Duodenal mucosa (tissue), 2 donors: ENCODE results near the gene UBE3A.

Experiments used
- H3K27ac ChIP-seq: one replicate; pipeline ENCODE4 v1.7.0; 2013; ENCODE audit warnings: low read depth, low read length
- H3K27me3 ChIP-seq, 2 donors: one replicate each; pipeline ENCODE4 v1.7.0; 2013; ENCODE audit warnings: low read length in 2 of 2, control low read depth in 1 of 2; ENCODE audit not compliant: insufficient read depth in 2 of 2, control insufficient read depth in 1 of 2
- H3K36me3 ChIP-seq, 2 donors: one replicate each; pipeline ENCODE4 v1.7.0; 2013; ENCODE audit warnings: low read length in 2 of 2, control low read depth in 1 of 2; ENCODE audit not compliant: insufficient read depth in 2 of 2, control insufficient read depth in 1 of 2
- H3K4me1 ChIP-seq, 2 donors: one replicate each; pipeline ENCODE4 v1.7.0; 2013; ENCODE audit warnings: low read length in 2 of 2, control low read depth in 1 of 2; ENCODE audit not compliant: insufficient read depth in 2 of 2, control insufficient read depth in 1 of 2
- H3K4me3 ChIP-seq, 2 donors: one replicate each; pipeline ENCODE4 v1.7.0; 2013; ENCODE audit warnings: low read length in 2 of 2, low read depth in 1 of 2
- H3K9ac ChIP-seq, 2 donors: one replicate each; pipeline ENCODE4 v1.7.0; 2013; ENCODE audit warnings: low read length in 2 of 2, low read depth in 1 of 2
- H3K9me3 ChIP-seq, 2 donors: one replicate each; pipeline ENCODE4 v1.7.0; 2013; ENCODE audit warnings: low read length in 2 of 2, control low read depth in 1 of 2; ENCODE audit not compliant: control insufficient read depth in 1 of 2

Gene UBE3A

GRCh38 chr15:25345943-25346342 lies 92.9 kb downstream of the UBE3A start:
- H3K9ac ChIP-seq: no peak overlapping the region
- H3K36me3 ChIP-seq: peaks cover 12 to 26% of the 10 kb centered on the region in 2 donors
- no peaks in the 10 kb centered on the region for H3K27me3 ChIP-seq
- H3K27ac ChIP-seq: no peak overlapping the region
- H3K4me1 ChIP-seq: no peaks in the 10 kb centered on the region
- peaks cover 2 to 5% of the 10 kb centered on the region in 2 donors for H3K9me3 ChIP-seq
- no peak overlapping the region for H3K4me3 ChIP-seq

GRCh38 chr15:25342629-25343028 lies 96.2 kb downstream of the UBE3A start:
- Histone ChIP-seq H3K27ac (no peak overlapping the region), H3K9ac (no peak overlapping the region), H3K4me3 (no peak overlapping the region), H3K36me3 (peaks cover 14 to 42% of the 10 kb centered on the region in 2 donors), H3K9me3 (peaks cover 0 to 2% of the 10 kb centered on the region in 2 donors), H3K27me3 (no peaks in the 10 kb centered on the region), H3K4me1 (no peaks in the 10 kb centered on the region)

GRCh38 chr15:25339431-25339830 lies 99.4 kb downstream of the UBE3A start:
- H3K36me3 ChIP-seq: peaks cover 35 to 61% of the 10 kb centered on the region in 2 donors
- no peak overlapping the region for H3K27ac ChIP-seq
- H3K9ac ChIP-seq: no peak overlapping the region
- H3K9me3 ChIP-seq: peaks cover 3 to 5% of the 10 kb centered on the region in 2 donors
- no peak overlapping the region for H3K4me3 ChIP-seq
- H3K27me3 ChIP-seq: no peaks in the 10 kb centered on the region
- H3K4me1 ChIP-seq: no peaks in the 10 kb centered on the region

DNA sequence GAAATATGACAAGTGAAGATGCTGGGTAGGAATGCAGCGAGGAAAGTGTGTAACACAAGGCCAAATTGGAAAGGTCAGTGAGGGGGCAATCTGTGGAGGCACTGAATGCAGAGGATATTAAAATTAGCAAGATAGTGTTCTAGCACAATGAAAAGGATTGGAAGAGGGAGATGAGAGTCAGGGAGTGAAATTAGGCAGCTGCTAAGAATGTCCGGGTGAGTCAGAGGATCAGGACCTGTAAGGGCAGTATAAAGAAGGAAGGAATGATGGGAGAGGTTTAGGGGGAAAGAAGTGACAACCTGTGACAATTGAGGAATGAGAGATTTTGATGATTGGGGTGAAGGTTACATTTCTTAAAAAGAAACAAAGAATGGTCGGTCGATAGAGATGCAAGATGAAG lies 103.5 kb downstream of the UBE3A start:
- H3K27ac ChIP-seq: no peak overlapping the region
- H3K9me3 ChIP-seq: peaks cover 5 to 6% of the 10 kb centered on the region in 2 donors
- H3K9ac ChIP-seq: no peak overlapping the region
- peaks cover 29 to 52% of the 10 kb centered on the region in 2 donors for H3K36me3 ChIP-seq
- no peak overlapping the region for H3K4me3 ChIP-seq
- H3K27me3 ChIP-seq: no peaks in the 10 kb centered on the region
- peaks cover 0 to 12% of the 10 kb centered on the region in 2 donors for H3K4me1 ChIP-seq

- Histone ChIP-seq H3K9ac (no peak overlapping the region), H3K4me3 (no peak overlapping the region), H3K27me3 (no peaks in the 10 kb centered on the region), H3K27ac (no peak overlapping the region), H3K9me3 (peaks cover 5 to 6% of the 10 kb centered on the region in 2 donors), H3K4me1 (peaks cover 0 to 13% of the 10 kb centered on the region in 2 donors), H3K36me3 (peaks cover 22 to 34% of the 10 kb centered on the region in 2 donors)
Observed at GRCh38 chr15:25333049-25333448, 105.8 kb downstream of the UBE3A start.

GRCh38 chr15:25332306-25332705 lies 106.5 kb downstream of the UBE3A start:
- Histone ChIP-seq H3K4me3 (no peak overlapping the region), H3K4me1 (peaks cover 0 to 17% of the 10 kb centered on the region in 2 donors), H3K27me3 (no peaks in the 10 kb centered on the region), H3K9me3 (peaks cover 5 to 6% of the 10 kb centered on the region in 2 donors), H3K9ac (no peak overlapping the region), H3K36me3 (peaks cover 22 to 26% of the 10 kb centered on the region in 2 donors), H3K27ac (no peak overlapping the region)

DNA sequence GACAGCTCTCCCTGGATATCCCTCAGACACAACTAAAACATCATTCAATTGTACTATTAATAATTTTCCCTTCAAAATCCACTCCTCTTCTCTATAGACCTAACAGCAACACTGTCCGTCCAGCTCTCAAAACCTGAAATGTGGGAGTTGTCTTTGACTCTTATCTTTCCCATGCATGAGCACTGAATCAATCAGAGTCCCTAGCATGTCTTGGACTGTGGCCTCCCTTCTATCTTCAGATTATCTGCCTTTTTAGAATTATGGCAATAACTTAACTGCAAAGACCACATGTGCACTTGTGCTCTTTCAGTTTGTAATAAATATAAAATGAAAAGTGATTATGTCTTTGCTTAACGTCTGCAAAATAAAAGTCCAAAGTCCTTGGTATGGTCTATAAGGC lies 107.0 kb downstream of the UBE3A start:
- Histone ChIP-seq H3K4me3 (no peak overlapping the region), H3K27me3 (no peaks in the 10 kb centered on the region), H3K36me3 (peaks cover 20 to 22% of the 10 kb centered on the region in 2 donors), H3K4me1 (peaks cover 0 to 17% of the 10 kb centered on the region in 2 donors), H3K27ac (no peak overlapping the region), H3K9ac (no peak overlapping the region), H3K9me3 (peaks cover 5 to 6% of the 10 kb centered on the region in 2 donors)

DNA sequence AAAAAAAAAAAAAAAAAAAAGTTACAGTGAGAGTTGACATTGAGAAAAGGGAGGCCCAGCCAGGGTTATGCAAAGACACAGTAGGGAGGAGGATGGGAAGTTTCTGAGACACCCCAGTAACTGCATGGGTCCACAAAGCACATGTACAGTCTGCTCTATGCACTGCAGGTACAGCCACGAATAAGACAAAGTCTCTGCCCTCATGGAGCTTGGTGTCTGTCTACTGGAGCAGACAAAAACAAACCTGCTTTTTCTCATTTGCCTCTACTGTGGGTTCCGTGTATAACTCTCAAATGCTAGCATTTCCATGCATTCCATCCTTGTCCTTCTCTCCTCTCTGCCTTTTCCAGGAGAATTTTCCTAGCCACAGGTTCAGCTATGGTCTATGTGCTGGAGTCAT lies 107.4 kb downstream of the UBE3A start:
- Histone ChIP-seq H3K9me3 (peaks cover 5 to 6% of the 10 kb centered on the region in 2 donors), H3K27me3 (no peaks in the 10 kb centered on the region), H3K36me3 (peaks cover 18% of the 10 kb centered on the region in 2 donors), H3K4me3 (no peak overlapping the region), H3K4me1 (peaks cover 0 to 17% of the 10 kb centered on the region in 2 donors), H3K27ac (no peak overlapping the region), H3K9ac (no peak overlapping the region)

DNA sequence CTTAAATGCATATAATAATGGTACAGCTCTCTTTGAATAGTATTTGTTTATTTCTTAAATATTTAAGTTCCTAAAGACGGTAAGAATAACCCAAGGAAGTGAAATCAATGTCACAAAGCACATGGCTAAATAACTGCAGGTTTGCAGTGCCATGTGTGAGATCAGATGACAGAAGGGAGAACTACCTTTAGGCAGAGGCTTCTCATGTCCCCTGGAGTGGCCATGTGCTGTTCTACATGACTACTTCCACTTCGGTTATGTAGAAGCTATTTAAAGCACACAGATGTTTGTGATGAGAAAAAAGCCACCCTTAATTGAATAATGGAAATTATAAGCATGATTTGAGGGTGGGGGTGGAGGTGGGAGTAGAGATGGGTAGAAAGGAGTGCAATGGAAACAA lies 109.1 kb downstream of the UBE3A start:
- no peaks in the 10 kb centered on the region for H3K27me3 ChIP-seq
- no peak overlapping the region for H3K9ac ChIP-seq
- H3K27ac ChIP-seq: no peak overlapping the region
- H3K4me1 ChIP-seq: peaks cover 0 to 17% of the 10 kb centered on the region in 2 donors
- H3K4me3 ChIP-seq: no peak overlapping the region
- H3K9me3 ChIP-seq: peaks cover 0 to 5% of the 10 kb centered on the region in 2 donors
- peaks cover 1 to 3% of the 10 kb centered on the region in 2 donors for H3K36me3 ChIP-seq

- Histone ChIP-seq H3K9ac (no peak overlapping the region), H3K27ac (no peak overlapping the region), H3K36me3 (no peaks in the 10 kb centered on the region), H3K4me3 (no peak overlapping the region), H3K9me3 (peaks cover 0 to 3% of the 10 kb centered on the region in 2 donors), H3K27me3 (no peaks in the 10 kb centered on the region), H3K4me1 (peaks cover 0 to 10% of the 10 kb centered on the region in 2 donors)
Observed at GRCh38 chr15:25327686-25328085, 111.1 kb downstream of the UBE3A start.

- H3K9ac ChIP-seq: no peak overlapping the region
- H3K36me3 ChIP-seq: no peaks in the 10 kb centered on the region
- no peaks in the 10 kb centered on the region for H3K27me3 ChIP-seq
- no peak overlapping the region for H3K4me3 ChIP-seq
- H3K9me3 ChIP-seq: peaks cover 16 to 17% of the 10 kb centered on the region in 2 donors
- H3K4me1 ChIP-seq: peaks cover 0 to 6% of the 10 kb centered on the region in 2 donors
- H3K27ac ChIP-seq: no peak overlapping the region
Observed at GRCh38 chr15:25325187-25325586, 113.6 kb downstream of the UBE3A start.
